H1 (cell line): ENCODE measurements around the gene NLRP6. TPM values are rescaled to one million over a fixed set of nuclear protein-coding genes. Genes with fewer than 3 reads are reported as not detected.

Experiments used
- CTCF ChIA-PET: fragments of 300-600 bp; sonication (Branson Sonifier 250); formaldehyde crosslinking; loops from one replicate; lab custom pipeline; 2021; ENCODE audit not compliant: partially characterized antibody; lab: Charles Lee
- POLR2A ChIA-PET: fragments of 300-600 bp; sonication (Branson Sonifier 250); formaldehyde crosslinking; loops from one replicate; lab custom pipeline; 2021; ENCODE audit warnings: inconsistent platforms; ENCODE audit not compliant: partially characterized antibody; lab: Charles Lee
- DNase-seq, 2 experiments: peaks; one replicate each; pipeline versions ENCODE4 v3.0.0 to v3.0.0-alpha.2; 2010 to 2022; ENCODE audit warnings: low spot score in 2 of 2, low read depth in 1 of 2, mixed read lengths in 1 of 2
- FAIRE-seq: peaks from 2 replicates; lab custom pipeline; 2011; peaks lifted over from hg19 to GRCh38; lab: Jason Lieb, UNC
- H2AFZ ChIP-seq: 2 replicates; pipeline ENCODE4 v1.8.1; 2012; ENCODE audit warnings: low read length, inconsistent platforms
- H2AK5ac ChIP-seq: 2 replicates; pipeline ENCODE4 v1.6.1; 2013; ENCODE audit warnings: low read depth, low read length
- H2BK120ac ChIP-seq: replicated peaks from 2 replicates; pipeline ENCODE3; 2013; ENCODE audit warnings: low read depth, low read length, inconsistent platforms
- H2BK12ac ChIP-seq: 2 replicates; pipeline ENCODE4 v1.6.1; 2013; ENCODE audit warnings: low read depth, low read length
- H2BK15ac ChIP-seq: 2 replicates; pipeline ENCODE4 v1.6.1; 2013; ENCODE audit warnings: low read length
- H2BK20ac ChIP-seq: 2 replicates; pipeline ENCODE4 v1.6.1; 2013; ENCODE audit warnings: low read length
- H2BK5ac ChIP-seq: 2 replicates; pipeline ENCODE4 v1.6.1; 2013; ENCODE audit warnings: low read depth, low read length
- H3K14ac ChIP-seq: 2 replicates; pipeline ENCODE4 v1.6.1; 2013; ENCODE audit warnings: inconsistent platforms; ENCODE audit not compliant: insufficient read length
- H3K18ac ChIP-seq: 2 replicates; pipeline ENCODE4 v1.6.1; 2013; ENCODE audit warnings: low read length; ENCODE audit errors: extremely low read depth
- H3K23ac ChIP-seq: 2 replicates; pipeline ENCODE4 v1.6.1; 2013; ENCODE audit warnings: inconsistent platforms; ENCODE audit not compliant: insufficient read length
- H3K23me2 ChIP-seq: 2 replicates; pipeline ENCODE4 v1.6.1; 2013; ENCODE audit warnings: low read depth, low read length
- H3K27ac ChIP-seq: 2 replicates; pipeline ENCODE4 v1.6.1; 2011; ENCODE audit warnings: low read depth, low read length, inconsistent platforms
- H3K27me3 ChIP-seq, 4 experiments: replicated peaks in 1 of 4; 1 replicate in 1 of 4; 2 replicates in 3 of 4; pipeline versions ENCODE4 v1.6.1 to v1.8.1; 2011 to 2013; ENCODE audit warnings: low read length in 3 of 4, mild to moderate bottlenecking in 3 of 4, inconsistent platforms in 2 of 4, mixed read lengths in 2 of 4, moderate library complexity in 1 of 4; ENCODE audit not compliant: control insufficient read depth in 3 of 4, insufficient read depth in 3 of 4; ENCODE audit errors: extremely low read depth in 1 of 4
- H3K36me3 ChIP-seq, 4 experiments: 2 replicates each; pipeline versions ENCODE4 v1.6.1 to v1.8.1; 2011 to 2013; ENCODE audit warnings: mild to moderate bottlenecking in 4 of 4, low read length in 3 of 4, moderate library complexity in 2 of 4, control low read depth in 1 of 4, inconsistent platforms in 1 of 4; ENCODE audit not compliant: insufficient read depth in 4 of 4, control insufficient read depth in 2 of 4
- H3K4ac ChIP-seq: replicated peaks from 2 replicates; pipeline ENCODE3; 2013; ENCODE audit warnings: low read length, low read depth, mixed read lengths, inconsistent platforms; ENCODE audit not compliant: insufficient read length
- H3K4me1 ChIP-seq, 4 experiments: replicated peaks in 1 of 4; 1 replicate in 1 of 4; 2 replicates in 3 of 4; pipeline versions ENCODE4 v1.6.1 to v1.8.1; 2011 to 2013; ENCODE audit warnings: low read length in 3 of 4, inconsistent platforms in 2 of 4, mixed read lengths in 1 of 4; ENCODE audit not compliant: insufficient read depth in 4 of 4, control insufficient read depth in 3 of 4
- H3K4me2 ChIP-seq, 2 experiments: 2 replicates each; pipeline versions ENCODE4 v1.6.1 to v1.8.1; 2011 to 2013; ENCODE audit warnings: low read depth in 2 of 2, low read length in 2 of 2, control low read depth in 1 of 2, inconsistent platforms in 1 of 2, mild to moderate bottlenecking in 1 of 2; ENCODE audit not compliant: insufficient read depth in 1 of 2
- H3K4me3 ChIP-seq, 4 experiments: fragments of 200-600, 300-600 bp in 1 of 4; sonication (generic), shearing (Covaris generic), sonication (Bioruptor Twin) in 1 of 4; 2 replicates each; pipeline versions ENCODE4 v1.5.1 to v1.8.1; 2011 to 2016; ENCODE audit warnings: low read length in 4 of 4, low read depth in 3 of 4, control low read depth in 2 of 4, inconsistent platforms in 2 of 4, mild to moderate bottlenecking in 2 of 4, mixed read lengths in 1 of 4, moderate library complexity in 1 of 4; ENCODE audit not compliant: insufficient read depth in 2 of 4; ENCODE audit errors: extremely low read depth in 1 of 4
- H3K56ac ChIP-seq: replicated peaks from 2 replicates; pipeline ENCODE3; 2013; ENCODE audit warnings: low read depth, mild to moderate bottlenecking, mixed read lengths, low read length, inconsistent platforms; ENCODE audit not compliant: insufficient read length
- H3K79me1 ChIP-seq: 2 replicates; pipeline ENCODE4 v1.6.1; 2013; ENCODE audit warnings: low read depth, low read length, control low read depth
- H3K79me2 ChIP-seq, 2 experiments: 2 replicates each; pipeline versions ENCODE4 v1.6.1 to v1.8.1; 2012 to 2013; ENCODE audit warnings: low read length in 2 of 2, mild to moderate bottlenecking in 2 of 2, inconsistent platforms in 1 of 2; ENCODE audit not compliant: insufficient read depth in 2 of 2, control insufficient read depth in 1 of 2
- H3K9ac ChIP-seq, 4 experiments: replicated peaks in 1 of 4; 1 replicate in 1 of 4; 2 replicates in 3 of 4; pipeline versions ENCODE4 v1.6.1 to v1.8.1; 2011 to 2013; ENCODE audit warnings: low read depth in 3 of 4, low read length in 3 of 4, control low read depth in 2 of 4, mild to moderate bottlenecking in 2 of 4, moderate library complexity in 2 of 4, inconsistent platforms in 1 of 4; ENCODE audit errors: extremely low read depth in 1 of 4
- H3K9me3 ChIP-seq, 2 experiments: 2 replicates each; pipeline versions ENCODE4 v1.6.1 to v1.8.1; 2012 to 2013; ENCODE audit warnings: mild to moderate bottlenecking in 2 of 2, moderate library complexity in 2 of 2, control low read depth in 1 of 2, inconsistent platforms in 1 of 2, low read depth in 1 of 2, low read length in 1 of 2, mixed read lengths in 1 of 2; ENCODE audit not compliant: insufficient read depth in 2 of 2
- H4K20me1 ChIP-seq, 2 experiments: replicated peaks in 1 of 2; 2 replicates each; pipeline versions ENCODE3 to v1.8.1; 2011 to 2013; ENCODE audit warnings: inconsistent platforms in 2 of 2, low read length in 2 of 2, mild to moderate bottlenecking in 1 of 2; ENCODE audit not compliant: insufficient read depth in 2 of 2, control insufficient read depth in 1 of 2
- H4K5ac ChIP-seq: 2 replicates; pipeline ENCODE4 v1.6.1; 2013; ENCODE audit warnings: low read length, low read depth, mixed read lengths, inconsistent platforms; ENCODE audit not compliant: insufficient read length
- H4K8ac ChIP-seq: 2 replicates; pipeline ENCODE4 v1.8.0; 2013; ENCODE audit warnings: mild to moderate bottlenecking, moderate library complexity, low read length, inconsistent platforms; ENCODE audit not compliant: insufficient read depth; ENCODE audit errors: extremely low read depth
- H4K91ac ChIP-seq: replicated peaks from 2 replicates; pipeline ENCODE3; 2013; ENCODE audit warnings: low read length, mixed read lengths, inconsistent platforms; ENCODE audit not compliant: insufficient read length
- BACH1 ChIP-seq: IDR thresholded peaks from 2 replicates; pipeline ENCODE4 v1.6.1; 2012; ENCODE audit warnings: low read length, improper control_type of control experiment
- BCL11A ChIP-seq, 2 experiments: IDR thresholded peaks; one replicate each; pipeline ENCODE4 v1.6.1; 2011; ENCODE audit warnings: low read depth in 2 of 2, low read length in 2 of 2, mild to moderate bottlenecking in 2 of 2
- BRCA1 ChIP-seq: IDR thresholded peaks from 2 replicates; pipeline ENCODE4 v1.6.1; 2012; ENCODE audit warnings: low read depth, low read length, improper control_type of control experiment
- CEBPB ChIP-seq: IDR thresholded peaks from 2 replicates; pipeline ENCODE4 v1.6.1; 2012; ENCODE audit warnings: low read depth, low read length
- CREB1 ChIP-seq: IDR thresholded peaks from 2 replicates; pipeline ENCODE4 v1.6.1; 2012; ENCODE audit warnings: inconsistent platforms
- CTBP2 ChIP-seq: IDR thresholded peaks from 2 replicates; pipeline ENCODE4 v1.7.0; 2011; ENCODE audit warnings: borderline replicate concordance, mild to moderate bottlenecking, moderate library complexity, mixed read lengths, low read length; ENCODE audit not compliant: insufficient read depth, insufficient read length
- EGR1 ChIP-seq: IDR thresholded peaks from 2 replicates; pipeline ENCODE4 v1.6.1; 2011; ENCODE audit warnings: low read depth, low read length, borderline replicate concordance
- JUN ChIP-seq: IDR thresholded peaks from 2 replicates; pipeline ENCODE4 v1.6.1; 2011; ENCODE audit warnings: low read depth, mild to moderate bottlenecking, improper control_type of control experiment, low read length
- RXRA ChIP-seq: IDR thresholded peaks from 2 replicates; pipeline ENCODE4 v1.6.1; 2011; ENCODE audit warnings: low read depth, mild to moderate bottlenecking, low read length, moderate library complexity; ENCODE audit not compliant: insufficient read depth
- SAP30 ChIP-seq: fragments of 300-600 bp; sonication (generic); IDR thresholded peaks from 2 replicates; pipeline ENCODE4 v1.7.1; 2012; ENCODE audit warnings: low read length, moderate library complexity, mild to moderate bottlenecking, inconsistent platforms; ENCODE audit not compliant: insufficient read depth, insufficient replicate concordance
- SIX5 ChIP-seq: IDR thresholded peaks from 2 replicates; pipeline ENCODE4 v1.6.1; 2011; ENCODE audit warnings: mild to moderate bottlenecking, low read depth, low read length
- SP2 ChIP-seq: IDR thresholded peaks from 2 replicates; pipeline ENCODE4 v1.6.1; 2012; ENCODE audit warnings: mild to moderate bottlenecking, low read length, inconsistent platforms
- WGBS, 2 experiments: shearing (Covaris generic) in 1 of 2; methylation state at CpG; one replicate each; pipeline versions ENCODE4 v1.1.6 to v1.1.7; 2013 to 2015; ENCODE audit warnings: low lambda C conversion rate in 2 of 2, mixed read lengths in 2 of 2, inconsistent platforms in 1 of 2, low coverage in 1 of 2, missing lambda C conversion rate in 1 of 2; ENCODE audit not compliant: insufficient replicate concordance in 2 of 2, insufficient coverage in 1 of 2, insufficient read length in 1 of 2; ENCODE audit errors: extremely low coverage in 1 of 2, missing lambda C conversion rate in 1 of 2; 5-methylcytosine and 5-hydroxymethylcytosine counted together
- polyA plus RNA-seq, 7 experiments: library from polyadenylated mRNA; depleted of rRNA in 3 of 7; stranded (reverse) in 5 of 7; unstranded in 2 of 7; fragments of >200 nt in 5 of 7; fragments of 200-250 nt in 2 of 7; gene quantifications; 1 replicate in 5 of 7; 2 replicates in 1 of 7; 4 replicates in 1 of 7; pipeline versions ENCODE4 v1.2.1 to v1.2.3, GENCODE V29; 2011 to 2013; ENCODE audit warnings: missing spikeins in 2 of 7, mixed read lengths in 2 of 7
- total RNA-seq: library from RNA; stranded (reverse); fragmentation: NEBNext Ultra II Directional; extraction: Animal tissue kit (Norgen Biotek cat#: 25700); gene quantifications from 2 replicates; pipeline ENCODE4 v1.2.1, GENCODE V29; 2021
- TF ChIP-seq, protein P1 (sequence below): IDR thresholded peaks from 2 replicates; pipeline ENCODE4 v1.6.1; 2011; ENCODE audit warnings: low read length, improper control_type of control experiment

Gene NLRP6
- total and polyA plus RNA-seq, 2 of the 8 experiments (the other 6 are each of a cell fraction or from before 2014, with no cell fraction given), result not detected

DNA sequence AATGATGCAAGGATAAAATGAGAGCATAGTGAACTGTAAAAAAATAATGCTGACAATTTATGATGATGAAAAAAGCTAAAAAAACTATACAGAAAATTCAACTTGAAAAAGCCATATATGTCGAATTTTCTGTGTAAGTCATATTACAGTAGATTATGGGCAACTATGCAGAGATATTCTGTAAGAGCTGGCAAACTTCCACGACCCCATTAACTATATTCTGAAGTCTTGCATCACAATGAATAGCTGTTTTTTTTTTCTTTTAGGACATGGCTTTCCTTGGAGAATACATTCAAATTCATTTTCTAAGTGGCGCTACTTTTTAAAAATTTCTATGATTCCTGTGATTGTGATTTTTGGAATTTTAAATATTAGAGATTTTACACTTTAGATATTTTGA lies 23.0 kb upstream of the NLRP6 start:
- no peak overlapping the region for H4K91ac ChIP-seq
- DNase-seq (no peak), FAIRE-seq (no peak)
- no peaks in the 10 kb centered on the region for H3K79me2 ChIP-seq
- ChIA-PET POLR2A (no interaction called here), CTCF (interaction anchor here (0.9 to 9.8 kb wide), 5 partner anchors 14 to 121 kb away, joined by 4 to 212 read pairs (median 88); partner anchors contain the start of genes B4GALNT4, NLRP6 and PSMD13)
- H3K4me1 ChIP-seq, result no peaks in the 10 kb centered on the region
- H3K23ac ChIP-seq, result no peak overlapping the region
- H3K9me3 ChIP-seq, result no peaks in the 10 kb centered on the region
- H3K4me3 ChIP-seq, result no peak overlapping the region
- H3K27me3 ChIP-seq, result no peaks in the 10 kb centered on the region
- H2BK5ac ChIP-seq, result no peak overlapping the region
- H2AFZ ChIP-seq, result no peak overlapping the region
- H2BK20ac ChIP-seq, result no peak overlapping the region
- H4K20me1 ChIP-seq, result no peaks in the 10 kb centered on the region
- H3K14ac ChIP-seq, result no peak overlapping the region
- no peak overlapping the region for H3K56ac ChIP-seq
- H3K9ac ChIP-seq, result no peak overlapping the region
- no peak overlapping the region for H3K4me2 ChIP-seq
- H3K27ac ChIP-seq, result no peak overlapping the region
- 83% methylated on average over 3 of the region's 3 CpGs; no CpG with 5 or more reads in 1 of the 2 experiments for WGBS, 2 experiments
- H3K4ac ChIP-seq, result no peak overlapping the region
- no peaks in the 10 kb centered on the region for H3K79me1 ChIP-seq
- no peak overlapping the region for H2BK120ac ChIP-seq
- no peak overlapping the region for H3K18ac ChIP-seq
- no peak overlapping the region for H2BK15ac ChIP-seq
- H2BK12ac ChIP-seq, result no peak overlapping the region
- no peak overlapping the region for H4K5ac ChIP-seq
- H2AK5ac ChIP-seq, result no peak overlapping the region
- H4K8ac ChIP-seq, result no peak overlapping the region
- peaks cover 8 to 22% (median 14%) of the 10 kb centered on the region in 4 experiments for H3K36me3 ChIP-seq
- peaks cover 8% of the 10 kb centered on the region for H3K23me2 ChIP-seq
- no peak for TF ChIP-seq BRCA1
- TF ChIP-seq CREB1, result no peak
- TF ChIP-seq SP2, result no peak
- TF ChIP-seq CEBPB, result no peak
- TF ChIP-seq SIX5, result no peak
- TF ChIP-seq BCL11A (IDR thresholded peaks at IDR 0.05; ENCODE audit: low read depth in 2 of 2, low read length in 2 of 2), result no peak
- no peak for TF ChIP-seq JUN
- TF ChIP-seq SAP30, result no peak
- no peak for TF ChIP-seq RXRA
- TF ChIP-seq CTBP2, result no peak
- no peak for TF ChIP-seq EGR1
- TF ChIP-seq BACH1, result no peak
- TF ChIP-seq, protein P1, sequence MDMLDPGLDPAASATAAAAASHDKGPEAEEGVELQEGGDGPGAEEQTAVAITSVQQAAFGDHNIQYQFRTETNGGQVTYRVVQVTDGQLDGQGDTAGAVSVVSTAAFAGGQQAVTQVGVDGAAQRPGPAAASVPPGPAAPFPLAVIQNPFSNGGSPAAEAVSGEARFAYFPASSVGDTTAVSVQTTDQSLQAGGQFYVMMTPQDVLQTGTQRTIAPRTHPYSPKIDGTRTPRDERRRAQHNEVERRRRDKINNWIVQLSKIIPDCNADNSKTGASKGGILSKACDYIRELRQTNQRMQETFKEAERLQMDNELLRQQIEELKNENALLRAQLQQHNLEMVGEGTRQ, result no peak
